Myometrial cell (primary cell): ENCODE measurements around the gene AIF1L. TPM values are rescaled to one million over a fixed set of nuclear protein-coding genes. Genes with fewer than 3 reads are reported as not detected.

ENCODE experiments used
- total RNA-seq: library from RNA; depleted of rRNA; stranded (reverse); fragments of >200 nt; gene quantifications from 2 replicates; pipeline ENCODE4 v1.2.3, GENCODE V29; 2015

Gene AIF1L
- not detected in 2 replicates for total RNA-seq

GRCh38 chr9:131096269-131097125 lies at the start of gene AIF1L:
Gene AIF1L, plus strand, starts transcription at chr9:131096531. Its CDS starts 99 bp downstream, at chr9:131096630.

GRCh38 chr9:131125288-131126058 lies 29.1 kb downstream of the AIF1L start, which contains the start of gene NUP214:
Gene NUP214, plus strand, starts transcription at chr9:131125586. Its CDS starts 119 bp downstream, at chr9:131125705.

Other genes starting within 250 kb of the AIF1L start
- not detected in 2 replicates for gene QRFP, start 199.7 kb upstream of the AIF1L start, total RNA-seq
- 0.29 and 2.8 TPM in 2 replicates for gene FIBCD1, start 157.3 kb upstream of the AIF1L start, total RNA-seq
- 0.35 TPM in 1 of 2 replicates, not detected in the other for gene LAMC3, start 87.4 kb upstream of the AIF1L start, total RNA-seq
- 16.7 and 28.2 TPM in 2 replicates for gene NUP214, start 29.1 kb downstream of the AIF1L start, total RNA-seq
- 0.29 and 0.53 TPM in 2 replicates for gene FAM78A, start 180.0 kb downstream of the AIF1L start, total RNA-seq
- gene PLPP7, start 193.2 kb downstream of the AIF1L start, total RNA-seq: 14.9 and 21.3 TPM in 2 replicates